Measurements from ENCODE around the gene CADM1. TPM values are rescaled to one million over a fixed set of nuclear protein-coding genes. Genes with fewer than 3 reads are reported as not detected.

CADM1 gene
- total and polyA plus RNA-seq, 10 donors, result 1.4 to 18.8 (median 10.4) TPM

GRCh38 chr11:115148101-115148500 is 356.1 kb downstream of the CADM1 start:
- 90 to 96% (median 94%) methylated on average over 4 of the region's 4 CpGs for WGBS, 5 donors
- TF ChIP-seq POLR2A (IDR thresholded peaks at IDR 0.05), result no peak
- TF ChIP-seq CTCF (IDR thresholded peaks at IDR 0.05 in 8 of 11, conservative IDR thresholded peaks at IDR 0.05 in 3 of 11), result no peak
- TF ChIP-seq POLR2AphosphoS5 (IDR thresholded peaks at IDR 0.05), result no peak
- intact Hi-C loops (cut with DNase I; ENCODE audit: low total_unique reads), result no loop called here
- Histone ChIP-seq H3K27me3 (replicated peaks in 1 of 7) (peaks cover 0 to 13% (median 0%) of the 10 kb centered on the region in 7 donors), H3K9me3 (no peaks in the 10 kb centered on the region), H3K4me3 (no peak overlapping the region), H3K27ac (no peak overlapping the region), H3K4me1 (no peaks in the 10 kb centered on the region), H3K36me3 (no peaks in the 10 kb centered on the region)
- DNase-seq, result no peak

GRCh38 chr11:115147243-115147807 is 356.9 kb downstream of the CADM1 start:
- intact Hi-C loops (cut with DNase I; ENCODE audit: low total_unique reads), result no loop called here
- DNase-seq, result no peak
- no peak for TF ChIP-seq POLR2A (IDR thresholded peaks at IDR 0.05)
- no peak for TF ChIP-seq CTCF (IDR thresholded peaks at IDR 0.05 in 8 of 11, conservative IDR thresholded peaks at IDR 0.05 in 3 of 11)
- no peak for TF ChIP-seq POLR2AphosphoS5 (IDR thresholded peaks at IDR 0.05)
- H3K9me3 ChIP-seq, result no peaks in the 10 kb centered on the region
- WGBS, 5 donors, result 91 to 97% (median 95%) methylated on average over 7 of the region's 7 CpGs
- peaks cover 0 to 13% (median 0%) of the 10 kb centered on the region in 7 donors for H3K27me3 ChIP-seq (replicated peaks in 1 of 7)
- no peak overlapping the region for H3K4me3 ChIP-seq
- H3K4me1 ChIP-seq, result no peaks in the 10 kb centered on the region
- no peak overlapping the region for H3K27ac ChIP-seq
- H3K36me3 ChIP-seq, result no peaks in the 10 kb centered on the region

- TF ChIP-seq POLR2AphosphoS5 (IDR thresholded peaks at IDR 0.05) (no peak), POLR2A (IDR thresholded peaks at IDR 0.05) (no peak), CTCF (IDR thresholded peaks at IDR 0.05 in 8 of 11, conservative IDR thresholded peaks at IDR 0.05 in 3 of 11) (no peak)
- 51 to 64% (median 55%) methylated on average over 6 of the region's 6 CpGs for WGBS, 5 donors
- Histone ChIP-seq H3K9me3 (no peaks in the 10 kb centered on the region), H3K27ac (no peak overlapping the region), H3K4me1 (no peaks in the 10 kb centered on the region), H3K27me3 (replicated peaks in 1 of 7) (peaks cover 0 to 13% (median 0%) of the 10 kb centered on the region in 7 donors), H3K4me3 (no peak overlapping the region), H3K36me3 (no peaks in the 10 kb centered on the region)
- intact Hi-C loops (cut with DNase I; ENCODE audit: low total_unique reads), result no loop called here
- no peak for DNase-seq
Observed at GRCh38 chr11:115146425-115146824, 357.8 kb downstream of the CADM1 start.

GRCh38 chr11:115145324-115145723 is 358.9 kb downstream of the CADM1 start:
- no peaks in the 10 kb centered on the region for H3K9me3 ChIP-seq
- DNase-seq, result no peak
- no peak overlapping the region for H3K4me3 ChIP-seq
- WGBS, 5 donors, result 70 to 89% (median 82%) methylated on average over 7 to 8 of the region's 8 CpGs
- no peaks in the 10 kb centered on the region for H3K4me1 ChIP-seq
- no peak overlapping the region for H3K27ac ChIP-seq
- H3K27me3 ChIP-seq (replicated peaks in 1 of 7), result peaks cover 0 to 13% (median 0%) of the 10 kb centered on the region in 7 donors
- no peak for TF ChIP-seq POLR2AphosphoS5 (IDR thresholded peaks at IDR 0.05)
- TF ChIP-seq POLR2A (IDR thresholded peaks at IDR 0.05), result no peak
- no peak for TF ChIP-seq CTCF (IDR thresholded peaks at IDR 0.05 in 8 of 11, conservative IDR thresholded peaks at IDR 0.05 in 3 of 11)
- intact Hi-C loops (cut with DNase I; ENCODE audit: low total_unique reads), result no loop called here
- H3K36me3 ChIP-seq, result no peaks in the 10 kb centered on the region
